NCI-H69 (cell line): ENCODE measurements around the gene RBFOX2.
A peak's percentile ranks its signal among the peaks of the same experiment; 100 is the strongest.

Source experiments
- DNase-seq: peaks from one replicate; lab custom pipeline; 2025; lab: John Stamatoyannopoulos, UW

RBFOX2 gene

GRCh38 chr22:35864545-35865165 lies 164.0 kb downstream of the RBFOX2 start:
- DNase-seq = no peak

- DNase-seq = peak; percentile 87
Measured at GRCh38 chr22:35863432-35863831, 165.2 kb downstream of the RBFOX2 start.

GRCh38 chr22:35862697-35863096 lies 165.9 kb downstream of the RBFOX2 start:
- no peak for DNase-seq

- DNase-seq = no peak
Measured at GRCh38 chr22:35861451-35861850, 167.2 kb downstream of the RBFOX2 start.

GRCh38 chr22:35860837-35861236 lies 167.8 kb downstream of the RBFOX2 start:
- no peak for DNase-seq

GRCh38 chr22:35860087-35860733 lies 168.4 kb downstream of the RBFOX2 start:
- DNase-seq = no peak

GRCh38 chr22:35854334-35854733 lies 174.3 kb downstream of the RBFOX2 start:
- DNase-seq = no peak

GRCh38 chr22:35852076-35852475 lies 176.5 kb downstream of the RBFOX2 start:
- DNase-seq = peak; percentile 42

- DNase-seq = no peak
Measured at GRCh38 chr22:35850831-35851230, 177.8 kb downstream of the RBFOX2 start.

GRCh38 chr22:35846804-35847203 lies 181.8 kb downstream of the RBFOX2 start:
- no peak for DNase-seq

- no peak for DNase-seq
Measured at GRCh38 chr22:35844886-35845285, 183.7 kb downstream of the RBFOX2 start.

GRCh38 chr22:35842954-35843353 lies 185.7 kb downstream of the RBFOX2 start:
- peak; percentile 79 for DNase-seq

GRCh38 chr22:35842519-35842913 lies 186.1 kb downstream of the RBFOX2 start:
- DNase-seq = peak; percentile 37

- peak; percentile 32 for DNase-seq
Measured at GRCh38 chr22:35841907-35842518, 186.6 kb downstream of the RBFOX2 start.

- DNase-seq = peak; percentile 100
Measured at GRCh38 chr22:35840302-35840739, 188.3 kb downstream of the RBFOX2 start.

GRCh38 chr22:35839841-35840301 lies 188.8 kb downstream of the RBFOX2 start:
- DNase-seq = peak; percentile 91

GRCh38 chr22:35838855-35839576 lies 189.6 kb downstream of the RBFOX2 start:
- peak; percentile 87 for DNase-seq

GRCh38 chr22:35837101-35837727 lies 191.4 kb downstream of the RBFOX2 start:
- DNase-seq = peak; percentile 63

- DNase-seq = peak; percentile 96
Measured at GRCh38 chr22:35835998-35836691, 192.5 kb downstream of the RBFOX2 start.

GRCh38 chr22:35835267-35835997 lies 193.2 kb downstream of the RBFOX2 start:
- no peak for DNase-seq

GRCh38 chr22:35834061-35834460 lies 194.6 kb downstream of the RBFOX2 start:
- DNase-seq = no peak
